ENCODE results near the gene TAGLN2.

TAGLN2 gene

DNA sequence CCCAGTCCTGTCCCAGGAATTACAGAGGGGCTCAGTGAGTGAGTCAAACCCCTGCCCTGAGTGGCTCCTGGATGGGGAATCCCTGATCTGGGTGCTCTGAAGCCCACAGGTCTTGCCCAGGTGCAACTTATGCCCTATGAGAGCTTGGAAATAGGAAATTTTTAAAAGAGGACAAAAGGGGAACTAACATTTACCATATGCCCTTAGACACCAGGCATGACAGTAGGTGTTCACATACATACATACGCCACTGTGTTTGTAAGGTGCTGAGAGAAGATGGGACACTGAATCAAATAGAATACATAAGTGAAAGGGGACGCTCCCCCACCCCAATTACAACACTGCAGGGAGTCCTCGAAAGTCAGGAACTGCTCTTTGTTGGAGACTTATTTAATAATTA, 26.8 kb downstream of the TAGLN2 start:
- no peak for DNase-seq

DNA sequence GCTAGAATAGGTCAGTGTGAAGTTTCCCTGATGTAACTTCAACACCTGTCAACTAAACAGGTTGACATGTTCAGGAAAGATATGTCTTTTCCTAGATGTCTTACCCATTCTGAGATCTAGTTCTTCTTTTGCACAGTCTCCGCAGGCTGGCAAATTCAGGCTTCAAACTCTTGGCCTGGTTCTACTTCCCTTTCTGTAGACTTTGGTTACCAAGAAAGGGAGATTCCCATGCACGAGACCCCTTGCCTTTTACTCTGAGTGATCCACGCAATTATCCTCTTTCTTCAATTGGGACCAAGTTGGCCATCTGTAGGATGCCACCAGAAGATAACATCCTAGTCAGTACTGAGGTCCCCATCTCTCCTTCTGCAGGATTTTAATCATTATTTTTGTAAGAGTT, 27.3 kb downstream of the TAGLN2 start:
- no peak for DNase-seq

DNA sequence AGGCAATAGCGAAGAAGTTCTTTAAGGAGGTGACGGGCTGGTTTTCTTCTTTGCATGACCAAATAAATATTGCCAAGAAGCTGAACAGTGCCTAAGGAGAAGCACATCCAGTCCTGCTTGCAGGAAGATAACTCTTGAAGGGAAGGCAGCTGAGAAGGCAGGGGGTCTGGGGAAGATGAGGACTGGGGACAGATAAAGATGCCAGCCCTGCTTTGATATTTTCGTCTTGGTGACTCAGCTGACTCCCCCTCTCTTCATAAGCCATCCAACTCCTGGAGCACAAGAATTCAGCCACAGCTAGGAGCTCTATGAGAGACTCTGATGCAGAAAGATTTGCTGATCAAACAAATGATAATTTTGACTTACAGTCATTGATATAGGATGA, 28.8 kb downstream of the TAGLN2 start:
- no peak for DNase-seq

DNA sequence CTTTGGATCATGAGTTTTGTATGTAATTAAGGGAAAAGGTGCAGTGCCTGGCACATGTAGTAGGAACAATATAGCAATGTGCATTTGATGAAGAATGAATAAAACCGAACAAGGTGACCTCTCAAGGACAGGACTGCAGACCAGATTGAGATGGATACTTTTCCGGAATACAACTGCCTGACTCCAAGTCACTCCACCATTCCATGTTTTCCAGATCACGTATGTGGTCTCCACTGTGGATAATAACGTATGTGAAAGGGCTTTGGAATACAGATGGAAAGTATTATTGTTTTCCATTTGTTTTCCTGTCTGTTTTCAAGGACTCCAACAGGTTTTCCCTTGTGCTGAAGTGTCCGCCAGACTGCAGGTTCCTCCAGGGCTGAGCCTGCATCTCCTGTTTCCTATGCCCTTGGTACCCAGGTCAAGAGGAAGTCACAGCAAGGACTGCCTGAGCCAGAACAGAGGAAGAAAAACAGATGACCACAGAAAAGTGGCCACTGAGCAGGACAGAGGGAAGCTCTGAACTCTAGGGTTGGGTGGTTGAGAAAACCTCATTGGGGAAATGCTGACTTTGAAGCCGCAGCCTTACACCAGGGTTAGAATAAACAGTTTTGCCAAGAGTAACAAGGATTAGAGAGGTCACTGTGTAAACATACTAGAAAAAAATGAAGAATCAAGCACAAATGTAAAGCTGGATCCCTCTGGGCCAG, 29.3 kb downstream of the TAGLN2 start:
- no peak for DNase-seq

DNA sequence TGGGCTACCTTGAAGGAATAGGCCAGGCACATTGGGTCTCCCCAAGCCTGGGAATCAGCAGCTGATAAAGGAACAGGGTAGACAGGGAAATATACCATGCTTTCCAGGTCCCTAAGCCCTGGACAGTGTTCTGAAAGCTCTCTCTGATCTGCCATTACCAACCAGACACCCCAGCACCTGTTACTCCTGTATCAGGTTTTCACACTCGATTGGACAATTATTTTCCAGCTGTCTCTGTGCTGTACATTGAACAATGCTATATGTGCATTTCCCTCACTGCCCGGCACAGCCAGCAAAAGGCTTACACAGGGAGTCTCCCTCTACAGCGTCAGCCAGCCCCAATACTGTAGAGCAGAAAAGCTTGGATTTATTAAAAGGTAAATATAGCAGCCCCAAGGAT, 30.0 kb downstream of the TAGLN2 start:
- DNase-seq: no peak

DNA sequence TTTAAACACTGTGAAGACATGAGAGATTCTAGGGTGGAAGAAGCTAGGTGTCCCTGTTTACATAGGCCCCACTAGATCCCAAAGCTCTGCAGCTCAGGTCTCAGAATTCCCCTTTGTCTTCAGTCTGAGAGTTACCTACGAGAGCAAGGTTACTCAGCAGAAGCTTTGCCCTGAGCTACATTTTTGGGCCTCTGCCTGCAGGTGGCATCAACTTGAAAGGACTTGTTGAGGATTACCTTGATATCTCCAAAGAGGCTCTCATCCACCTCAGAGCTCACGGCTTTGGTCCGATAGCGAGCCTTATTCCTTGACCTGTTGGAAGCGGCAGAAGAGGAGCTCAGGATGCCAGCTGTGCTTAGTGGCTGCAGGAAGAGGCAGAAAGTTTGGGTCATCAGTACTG, 32.4 kb downstream of the TAGLN2 start:
- DNase-seq: peak; percentile 21

DNA sequence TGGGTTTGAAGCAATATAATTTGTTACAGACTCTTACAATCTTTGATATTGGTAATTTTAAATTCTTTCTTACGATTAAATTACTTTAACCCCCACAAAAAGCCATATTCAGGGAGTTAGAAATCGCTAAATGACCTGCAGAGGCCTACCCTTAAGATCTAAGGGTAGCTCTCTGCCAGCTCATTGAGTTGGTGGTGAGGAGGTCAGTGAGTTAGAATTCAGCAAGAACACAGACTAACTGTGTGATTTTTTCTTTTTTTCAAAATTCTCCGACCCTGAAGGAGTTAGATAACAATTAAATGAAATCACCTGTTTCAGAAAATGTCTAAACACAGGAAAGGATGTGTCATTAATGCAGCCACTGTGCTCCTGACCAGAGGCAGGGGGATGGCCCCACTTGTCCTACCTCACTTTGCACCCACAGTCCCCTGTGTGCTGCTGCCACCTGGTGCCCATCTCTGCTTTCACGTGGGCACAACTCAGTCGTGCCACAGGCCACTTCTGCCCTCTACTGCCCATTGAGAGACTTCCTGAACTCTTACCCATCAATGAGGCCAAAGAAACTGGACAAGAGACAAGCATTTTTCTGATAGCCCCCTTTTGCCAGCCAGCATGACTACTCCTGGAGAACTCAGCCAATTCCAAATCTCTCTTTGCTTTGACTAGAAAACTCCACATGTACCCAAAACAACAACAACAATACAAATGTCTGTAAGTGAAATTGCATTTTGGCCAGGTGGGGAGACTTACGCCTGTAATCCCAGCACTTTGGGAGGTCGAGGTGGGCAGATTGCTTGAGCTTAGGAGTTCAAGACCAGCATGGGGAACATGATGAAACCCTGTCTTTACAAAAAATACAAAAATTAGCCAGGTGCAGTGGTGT, 33.8 kb downstream of the TAGLN2 start:
- peak; percentile 87 for DNase-seq

DNA sequence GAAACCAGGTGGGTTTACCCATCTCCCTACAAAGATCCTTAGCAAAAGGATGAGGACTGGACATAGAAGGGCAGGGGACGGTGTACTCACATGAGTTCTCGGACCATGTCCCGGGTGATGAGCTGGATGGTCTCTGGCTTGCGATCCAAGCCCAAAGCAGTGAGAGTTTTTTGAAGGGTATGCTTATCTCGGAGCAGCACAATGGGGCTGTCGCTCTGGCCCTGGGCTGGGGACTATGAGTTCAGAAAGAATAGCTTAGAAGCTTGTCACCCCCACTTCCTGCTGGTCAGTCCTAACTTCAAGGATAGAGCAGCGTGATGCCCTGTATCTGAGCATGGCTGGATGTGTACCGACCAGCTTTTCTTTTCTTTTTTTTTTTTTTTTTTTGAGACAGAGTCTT, 34.9 kb downstream of the TAGLN2 start:
- no peak for DNase-seq

DNA sequence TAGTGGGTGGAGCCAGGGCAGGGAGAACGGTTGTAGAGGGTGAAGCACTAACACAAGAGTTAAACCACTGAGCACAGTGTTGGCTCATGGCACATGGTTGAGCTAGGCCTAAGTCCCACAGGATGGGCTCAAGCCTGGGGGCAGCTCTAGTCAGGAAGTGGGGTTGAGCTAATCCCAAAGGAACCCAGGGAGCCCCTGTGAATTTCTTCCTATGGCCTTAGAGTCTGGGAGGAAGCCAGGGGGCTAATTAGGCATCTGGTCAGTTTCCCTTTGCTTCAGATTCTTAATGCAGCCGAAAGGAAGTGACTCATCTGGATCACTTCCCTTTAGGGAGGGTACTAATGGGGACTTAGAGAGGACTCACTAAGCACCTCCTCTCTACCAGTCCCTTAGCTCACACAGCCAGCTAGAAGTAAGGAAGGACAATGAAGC, 35.5 kb downstream of the TAGLN2 start:
- DNase-seq: peak; percentile 21

DNA sequence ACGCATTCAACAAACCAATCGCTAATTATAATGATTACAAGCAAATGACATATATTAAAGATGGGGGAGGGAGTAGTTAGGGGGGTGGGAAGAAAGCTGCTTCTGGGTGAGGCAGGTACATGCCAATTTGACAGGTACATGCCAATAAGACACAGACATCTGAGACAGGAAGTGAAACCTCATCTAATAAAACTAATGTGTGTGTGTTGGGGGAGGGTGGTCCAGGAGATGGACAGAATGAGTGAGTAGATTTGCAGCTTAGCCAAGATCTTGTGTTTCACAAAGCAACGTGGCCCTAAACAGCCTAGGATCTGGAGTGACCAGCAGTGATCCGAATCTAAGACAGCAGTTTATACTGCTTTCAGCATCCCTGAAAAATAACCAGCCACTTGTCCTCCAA, 36.1 kb downstream of the TAGLN2 start:
- DNase-seq: no peak

DNA sequence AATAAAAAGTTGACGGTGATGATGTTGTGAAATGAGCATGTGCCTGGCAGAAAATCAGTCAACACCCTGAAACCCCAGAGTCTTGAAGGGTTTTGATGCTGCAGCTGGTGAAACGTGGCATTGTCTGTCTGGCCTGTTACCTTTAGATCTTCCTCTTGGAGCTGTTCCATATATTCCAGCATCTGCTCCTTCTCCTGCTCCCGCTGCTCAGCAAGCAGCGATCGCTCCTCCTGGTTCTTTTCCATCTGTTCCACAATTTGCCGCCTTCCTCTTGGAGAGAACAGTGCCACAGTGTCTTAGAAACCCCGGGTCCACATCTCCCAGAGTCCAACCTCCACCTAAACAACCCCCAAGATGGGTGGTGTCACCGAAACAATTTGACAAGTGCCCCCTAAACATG, 41.0 kb downstream of the TAGLN2 start:
- no peak for DNase-seq

DNA sequence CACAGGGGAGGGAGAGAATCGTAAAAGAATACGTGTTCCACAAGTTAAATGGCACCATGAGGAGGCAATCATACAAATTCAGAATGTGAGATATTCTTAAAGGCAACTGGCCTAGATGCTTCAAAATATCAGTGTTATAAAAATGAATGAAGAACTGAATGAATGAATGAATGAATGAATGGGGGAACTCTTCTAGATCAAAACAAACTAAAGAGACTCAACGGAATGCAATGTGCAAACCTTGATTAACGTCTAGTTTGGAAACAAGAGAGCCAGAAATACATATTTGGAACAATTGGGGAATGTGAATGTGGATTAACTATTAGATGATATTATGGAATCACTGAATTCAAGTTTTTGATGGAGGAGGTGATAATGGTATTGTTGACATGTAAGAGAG, 42.2 kb downstream of the TAGLN2 start:
- DNase-seq: no peak

DNA sequence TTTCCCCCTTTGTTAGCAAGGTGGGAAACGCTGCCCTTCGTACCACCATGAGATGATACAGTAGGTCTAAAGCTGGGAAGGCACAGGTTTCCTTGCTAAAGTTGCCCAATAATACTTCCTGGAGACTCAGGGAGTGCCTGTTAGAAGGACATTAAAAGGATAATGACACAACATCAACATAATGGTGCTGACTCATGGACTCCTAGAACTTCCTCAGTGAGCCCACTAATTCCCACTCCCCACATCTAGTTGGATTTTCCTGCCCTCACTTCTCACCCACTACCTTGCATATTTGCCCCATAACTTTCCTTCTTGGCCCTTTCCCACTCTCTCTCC, 42.8 kb downstream of the TAGLN2 start:
- no peak for DNase-seq

DNA sequence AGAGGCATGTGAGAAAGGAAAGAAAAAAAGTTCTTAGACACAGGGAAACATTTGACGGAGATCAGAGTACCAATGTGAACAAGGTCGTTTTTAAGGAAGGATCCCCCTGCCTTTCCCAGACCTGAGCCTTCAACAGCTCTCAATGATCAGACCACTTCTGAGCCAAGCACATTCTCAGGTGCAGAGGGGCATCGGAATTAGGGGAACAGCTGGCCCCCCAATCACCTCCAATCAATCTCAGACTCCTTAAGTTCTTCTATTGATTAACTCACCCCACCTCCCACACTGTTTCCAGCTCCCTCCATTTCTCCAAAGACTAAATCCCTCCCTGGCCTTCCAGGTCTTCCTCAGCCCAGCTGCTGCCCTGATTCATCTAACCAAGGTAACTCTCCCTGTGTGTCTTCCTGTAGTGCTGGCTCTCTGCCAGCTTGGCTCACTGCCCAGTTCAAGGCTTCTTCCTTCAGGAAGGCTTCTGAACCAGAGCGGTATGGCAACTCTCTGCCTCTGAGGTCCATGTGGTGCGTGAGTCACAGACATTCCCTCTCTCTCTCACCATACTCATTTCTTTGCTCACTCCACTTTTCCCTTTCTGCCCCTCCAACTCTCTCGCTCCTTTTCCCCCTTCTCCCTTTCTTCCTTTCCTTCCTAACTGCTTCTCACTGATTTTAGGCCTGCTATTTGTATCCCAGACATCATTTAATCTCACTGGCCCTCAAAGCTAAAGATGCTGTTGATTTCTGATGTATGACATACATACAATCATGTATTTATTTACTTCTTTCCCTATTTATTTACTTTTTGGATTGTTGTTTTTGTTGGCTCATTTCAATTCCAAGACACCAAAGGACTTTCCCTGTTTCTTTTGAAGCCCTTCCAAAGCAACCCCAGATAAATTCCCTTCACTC, 43.4 kb downstream of the TAGLN2 start:
- peak; percentile 49 for DNase-seq

DNA sequence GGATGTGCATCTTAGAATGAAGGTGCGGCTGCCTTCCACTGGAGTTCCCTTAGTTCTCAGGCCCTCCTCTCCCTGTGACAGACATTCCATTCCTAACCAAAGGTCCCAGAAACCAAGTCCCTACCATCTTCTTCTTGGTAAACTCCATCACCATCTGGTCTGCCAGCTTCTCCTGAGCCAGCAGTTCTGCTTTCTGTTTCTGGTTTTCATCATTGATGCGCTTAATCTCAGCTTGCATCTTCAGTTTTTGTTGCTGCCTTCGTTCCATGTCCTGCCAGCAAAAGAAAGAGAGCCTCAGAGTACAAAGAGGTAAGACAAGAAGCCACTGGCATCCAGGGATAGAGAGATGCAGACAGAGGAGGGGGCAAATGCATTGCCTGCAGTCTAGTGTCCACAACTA, 44.9 kb downstream of the TAGLN2 start:
- no peak for DNase-seq

DNA sequence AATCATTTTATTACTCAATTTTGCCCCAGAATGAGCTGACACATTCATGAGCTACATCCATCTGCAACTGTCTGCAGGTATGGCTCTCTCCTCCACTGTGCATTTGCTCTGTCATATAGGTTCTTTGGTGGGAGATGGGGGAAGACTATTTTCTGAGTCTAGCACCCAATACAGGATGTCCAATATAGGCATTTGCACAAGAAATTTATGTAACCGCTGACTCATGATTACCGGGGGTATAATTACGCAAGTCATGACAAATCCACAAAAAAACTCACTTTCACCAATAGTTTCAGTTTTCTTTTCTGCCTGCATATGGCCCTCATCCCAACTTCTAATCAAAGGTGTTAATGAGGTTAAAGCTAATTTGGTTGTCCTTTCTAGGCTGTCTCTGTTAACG, 45.3 kb downstream of the TAGLN2 start:
- no peak for DNase-seq

DNA sequence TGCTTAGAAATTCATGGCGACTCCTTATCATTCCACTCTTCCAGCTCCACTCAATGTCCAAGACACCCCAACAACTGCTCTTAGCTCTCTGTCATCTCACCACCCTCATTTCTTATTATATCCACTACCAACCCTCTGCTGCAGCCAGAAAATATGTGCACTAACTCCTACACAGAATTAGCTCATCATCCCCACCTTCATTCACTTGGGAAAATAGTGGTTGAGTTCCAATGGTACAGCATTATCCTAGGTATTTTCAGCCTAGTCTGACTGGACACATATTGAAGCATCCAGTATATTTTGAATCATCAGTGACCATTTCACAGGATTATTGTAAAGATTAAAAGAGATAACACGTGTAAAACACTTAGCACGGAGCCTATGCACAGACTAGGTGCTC, 46.2 kb downstream of the TAGLN2 start:
- no peak for DNase-seq

DNA sequence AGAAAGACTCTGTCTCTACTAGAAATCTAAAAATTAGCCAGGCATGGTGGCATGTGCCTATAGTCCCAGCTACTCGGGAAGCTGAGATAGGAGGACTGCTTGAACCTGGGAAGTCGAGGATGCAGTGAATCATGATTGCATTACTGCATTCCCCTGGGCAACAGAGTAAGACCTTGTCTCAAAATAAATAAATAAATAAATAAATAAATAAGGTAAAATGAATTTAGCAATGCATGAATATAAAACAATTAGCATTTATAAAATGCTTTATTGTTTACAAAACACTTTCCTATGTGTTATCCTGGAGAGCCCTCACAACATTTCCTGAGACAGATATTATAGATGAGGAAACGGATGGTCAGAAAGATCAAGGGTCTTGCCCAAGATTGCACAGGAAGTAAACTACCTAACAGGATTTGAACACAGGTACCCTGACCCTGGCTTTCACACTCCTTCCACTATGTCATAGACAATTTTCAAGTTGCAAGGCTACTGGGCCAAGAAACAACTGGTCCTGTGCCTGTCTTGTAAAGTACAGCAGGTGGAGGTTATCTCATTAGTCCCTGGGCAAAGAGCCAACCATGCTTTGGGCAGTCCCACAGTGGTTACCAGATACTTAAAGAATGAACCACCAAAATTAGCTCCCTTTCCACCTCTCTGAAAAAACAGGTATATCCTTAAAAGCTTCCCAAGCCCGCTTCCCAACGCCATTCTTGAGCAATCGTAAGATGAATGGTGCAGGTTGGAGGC, 47.4 kb downstream of the TAGLN2 start:
- no peak for DNase-seq

DNA sequence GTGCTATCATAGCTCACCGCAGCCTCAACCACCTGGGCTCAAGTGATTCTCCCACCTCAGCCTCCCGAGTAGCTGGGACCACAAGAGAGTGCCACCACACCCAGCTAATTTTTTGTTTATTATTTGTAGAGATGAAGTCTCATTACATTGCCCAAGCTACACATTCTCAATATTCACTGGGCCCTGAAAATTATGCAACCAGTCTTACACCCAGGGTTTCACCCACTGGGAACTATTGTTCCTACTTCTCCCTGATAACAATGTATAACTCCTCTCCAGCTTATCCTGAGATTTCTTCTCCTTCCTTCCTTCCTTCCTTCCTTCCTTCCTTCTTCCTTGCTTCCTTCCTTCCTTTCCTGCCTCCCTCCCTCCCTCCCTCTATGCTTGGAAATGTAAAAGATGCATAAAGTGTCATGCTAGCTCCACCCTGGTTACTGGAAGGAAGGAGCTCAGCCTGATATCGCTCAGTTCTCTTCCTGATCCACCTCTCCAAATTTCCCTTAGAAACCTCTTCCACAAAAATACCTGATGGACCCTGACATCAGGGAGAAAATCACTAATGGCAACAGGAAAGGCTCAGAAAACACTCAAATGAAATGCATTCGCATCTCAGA, 51.7 kb downstream of the TAGLN2 start:
- no peak for DNase-seq

DNA sequence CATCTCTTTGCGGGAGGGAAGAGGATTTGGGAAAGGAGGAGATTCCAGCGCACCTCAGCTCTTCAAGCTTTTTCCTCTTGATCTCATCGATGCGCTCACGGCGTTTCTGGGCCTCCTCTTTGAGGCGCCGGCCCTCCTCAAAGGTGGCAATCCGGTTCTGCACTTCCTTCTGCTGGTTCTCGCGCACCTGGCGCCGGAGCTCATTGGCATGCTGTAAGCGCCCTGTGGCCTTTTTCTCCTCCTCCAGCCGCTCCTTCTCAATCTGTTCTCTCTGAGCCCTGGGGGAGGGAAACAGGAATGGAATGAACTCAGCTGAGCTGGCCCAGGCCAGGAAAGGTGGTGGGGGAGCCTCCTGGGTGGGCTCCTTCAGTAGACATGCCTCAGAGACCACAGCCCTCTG, 52.4 kb downstream of the TAGLN2 start:
- DNase-seq: no peak

DNA sequence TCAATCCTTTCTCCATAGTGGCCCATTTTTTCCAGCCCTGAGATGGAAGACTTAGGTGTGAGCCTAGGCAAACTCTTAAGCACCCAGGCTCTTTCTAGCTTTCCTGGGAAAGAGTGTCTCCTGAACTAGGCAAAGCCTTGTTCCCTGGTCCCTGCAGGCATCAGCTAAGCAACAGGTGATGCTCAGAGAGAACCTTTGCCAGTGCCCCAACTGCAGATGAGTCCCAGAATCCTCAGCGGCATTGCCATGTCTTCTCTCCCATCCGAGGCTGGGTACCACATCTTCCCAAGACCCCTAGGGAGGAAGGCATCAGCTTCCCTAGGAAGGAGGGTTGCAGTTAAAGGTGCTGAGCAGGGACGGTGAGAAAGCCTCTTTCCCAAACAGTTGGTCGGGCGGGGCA, 54.6 kb downstream of the TAGLN2 start:
- DNase-seq: no peak

DNA sequence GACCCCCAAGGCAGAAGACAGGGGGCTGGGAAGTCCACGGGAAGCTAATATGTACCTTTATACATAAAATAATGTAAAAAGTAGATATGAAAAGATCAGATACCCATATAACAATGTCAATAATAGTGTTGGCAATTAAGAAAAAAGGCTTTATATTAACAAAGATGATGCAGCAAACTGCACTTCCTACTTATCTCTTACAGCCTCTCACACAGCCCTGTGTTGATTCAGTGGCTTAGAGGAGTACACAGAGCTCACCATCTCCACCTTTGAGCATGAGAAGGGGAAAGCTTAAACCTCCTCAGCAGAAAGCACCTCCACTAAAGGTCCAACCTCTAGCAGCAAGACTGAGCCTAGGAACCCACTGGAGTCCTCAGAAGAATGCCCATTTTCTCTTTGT, 55.7 kb downstream of the TAGLN2 start:
- DNase-seq: no peak

Data from CD4-positive, alpha-beta T cell treated with Interleukin-10 for 1 hour (primary cell).